ENCODE results near the gene SSPN. TPM values are rescaled to one million over a fixed set of nuclear protein-coding genes. Genes with fewer than 3 reads are reported as not detected.
"Not testable (repeated sequence)": the region's sequence is repeated elsewhere in the genome, so short reads cannot be mapped to it uniquely, and the experiment has no call there.

Gene SSPN
- total RNA-seq, 1 donor from 2014 or later = 1.7 TPM

DNA sequence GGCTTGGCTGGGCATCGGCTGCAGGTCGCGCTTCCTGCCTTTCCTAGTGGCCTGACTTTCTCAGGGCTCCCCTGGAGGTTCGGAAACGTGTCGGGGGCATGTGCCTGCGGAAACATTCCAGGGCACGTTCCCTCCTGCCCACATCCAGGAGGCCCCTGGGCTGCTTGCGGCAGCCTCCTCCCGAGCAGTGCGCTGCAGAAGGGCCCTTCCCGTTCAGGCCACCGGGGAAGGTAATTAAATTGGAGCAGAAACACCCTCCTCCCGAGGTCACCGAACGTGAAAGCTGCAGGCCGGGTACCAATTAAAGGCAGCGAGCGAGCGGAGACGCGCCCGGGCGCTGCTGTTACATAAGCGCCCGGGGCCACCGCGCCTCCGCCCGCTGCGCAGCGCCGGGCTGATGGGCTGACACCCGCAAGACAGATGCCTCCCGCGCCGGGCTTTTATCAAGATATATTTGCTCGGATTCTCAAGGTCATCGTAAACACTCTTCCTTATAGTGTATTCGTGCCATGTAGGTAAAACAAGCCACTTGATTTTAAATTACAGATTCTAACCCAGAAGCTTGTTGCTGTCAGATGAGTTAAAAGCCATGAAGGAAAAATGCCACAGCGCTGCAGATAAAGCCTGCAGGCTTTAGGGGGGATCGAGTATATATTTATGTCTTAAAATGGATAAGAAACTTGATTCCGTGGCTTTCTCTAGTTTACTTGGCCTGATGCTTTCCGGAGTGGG lies 31.4 kb downstream of the SSPN start:
- no peak for DNase-seq (ENCODE audit: extremely low read depth, low read depth, low spot score)

DNA sequence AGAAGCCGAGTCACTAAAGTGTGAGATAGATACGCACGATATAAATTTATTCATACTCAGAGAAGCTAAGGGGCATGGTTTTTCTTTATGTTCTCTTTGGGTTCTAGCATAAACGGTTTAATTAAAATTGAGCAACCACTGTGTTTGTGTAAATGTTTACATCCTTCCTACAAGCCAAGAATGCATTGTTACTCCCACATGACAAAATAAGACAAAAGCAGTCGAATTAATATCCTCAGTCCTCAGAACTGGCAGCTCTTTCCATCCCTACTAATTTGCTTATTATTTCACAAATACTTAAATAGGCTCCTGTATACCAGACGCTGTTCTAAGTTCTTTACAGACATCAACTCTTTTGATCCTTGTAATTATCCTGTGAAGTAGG lies 32.0 kb downstream of the SSPN start:
- no peak for DNase-seq (ENCODE audit: extremely low read depth, low read depth, low spot score)

DNA sequence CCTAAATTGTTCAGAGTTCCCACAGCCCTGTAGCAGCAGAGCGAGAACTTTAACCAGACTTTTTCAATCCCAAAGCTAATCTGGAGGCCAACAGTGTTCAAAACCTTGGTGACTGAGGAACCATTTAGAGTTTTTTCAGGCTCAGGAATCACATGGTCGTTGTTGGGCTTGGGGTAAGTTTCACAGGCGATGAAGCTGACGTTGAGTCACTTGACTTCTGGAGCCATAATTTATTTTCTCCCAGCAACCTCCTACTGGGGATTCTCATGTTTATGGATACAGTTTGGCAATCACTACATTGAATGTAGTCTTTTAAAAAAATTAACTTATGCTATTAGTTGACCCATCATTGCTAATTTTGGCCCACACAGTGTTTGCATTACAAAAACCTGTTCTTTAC lies 34.5 kb downstream of the SSPN start:
- no peak for DNase-seq (ENCODE audit: extremely low read depth, low read depth, low spot score)

DNA sequence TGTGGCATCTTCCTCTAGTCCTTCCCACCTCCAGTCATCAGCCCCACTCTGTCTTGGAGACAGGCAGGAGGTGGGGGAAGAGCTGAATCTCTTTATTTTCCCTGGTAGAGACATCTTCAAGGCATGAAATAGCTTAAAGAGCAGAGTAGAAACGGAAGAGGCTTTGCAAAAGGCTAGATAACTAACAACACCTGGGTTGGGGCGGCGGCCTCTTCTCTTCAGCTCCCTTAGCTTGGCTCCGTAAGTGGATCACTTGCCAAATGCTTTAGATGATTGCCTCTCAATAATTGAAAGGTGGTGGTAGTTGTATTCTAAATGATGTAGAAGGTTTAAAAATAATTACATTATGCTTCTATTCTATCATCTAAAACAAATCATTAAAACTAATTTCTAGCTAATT lies 36.1 kb downstream of the SSPN start:
- DNase-seq (ENCODE audit: extremely low read depth, low read depth, low spot score) = no peak

DNA sequence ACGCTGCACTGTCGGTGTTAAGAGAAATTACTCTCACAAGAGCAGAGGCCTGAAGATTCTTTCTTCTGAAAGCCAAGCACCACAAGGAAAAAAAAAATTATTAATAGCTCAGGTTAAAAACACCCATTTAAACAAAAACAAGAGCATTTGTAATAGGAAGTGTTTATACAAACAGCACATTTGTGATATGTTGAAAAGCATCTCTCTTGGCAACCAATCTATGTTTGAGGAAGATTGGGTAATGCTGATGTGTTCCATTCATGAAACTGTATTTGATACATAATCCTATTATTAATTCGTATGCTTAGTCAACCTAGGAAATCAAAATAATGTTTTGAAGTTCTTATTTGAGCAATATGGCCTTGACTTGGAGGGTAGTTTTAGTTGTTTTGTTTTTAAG lies 36.5 kb downstream of the SSPN start:
- no peak for DNase-seq (ENCODE audit: extremely low read depth, low read depth, low spot score)

DNA sequence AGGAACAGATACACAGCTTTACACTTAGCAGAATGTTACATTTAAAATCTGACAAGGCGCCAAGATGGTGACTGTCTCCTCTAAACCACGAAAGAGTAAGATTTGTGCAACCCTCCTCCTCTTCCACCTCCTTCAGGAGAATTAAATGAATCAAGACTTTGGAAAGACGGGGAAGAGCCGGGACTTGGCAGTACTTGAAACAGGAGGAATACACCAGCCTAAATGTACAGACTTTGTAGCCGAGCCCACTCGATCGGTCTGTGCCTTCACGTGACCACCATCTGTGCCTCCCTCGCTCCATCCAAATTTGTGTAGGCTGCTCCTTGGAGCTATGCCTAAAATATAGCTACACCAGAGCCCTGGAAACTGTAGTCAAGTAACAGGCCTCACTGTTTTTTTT lies 38.3 kb downstream of the SSPN start:
- DNase-seq (ENCODE audit: extremely low read depth, low read depth, low spot score) = no peak

DNA sequence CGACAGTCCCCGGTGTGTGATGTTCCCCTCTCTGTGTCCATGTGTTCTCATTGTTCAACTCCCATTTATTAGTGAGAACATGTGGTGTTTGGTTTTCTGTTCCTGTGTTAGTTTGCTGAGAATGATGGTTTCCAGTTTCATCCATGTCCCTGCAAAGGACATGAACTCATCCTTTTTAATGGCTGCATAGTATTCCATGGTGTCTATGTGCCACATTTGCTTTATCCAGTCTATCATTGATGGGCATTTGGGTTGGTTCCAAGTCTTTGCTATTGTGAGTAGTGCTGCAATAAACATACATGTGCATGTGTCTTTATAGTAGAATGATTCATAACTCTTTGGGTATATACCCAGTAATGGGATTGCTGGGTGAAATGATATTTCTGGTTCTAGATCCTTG lies 40.1 kb downstream of the SSPN start:
- not testable (repeated sequence) for DNase-seq (ENCODE audit: extremely low read depth, low read depth, low spot score)

DNA sequence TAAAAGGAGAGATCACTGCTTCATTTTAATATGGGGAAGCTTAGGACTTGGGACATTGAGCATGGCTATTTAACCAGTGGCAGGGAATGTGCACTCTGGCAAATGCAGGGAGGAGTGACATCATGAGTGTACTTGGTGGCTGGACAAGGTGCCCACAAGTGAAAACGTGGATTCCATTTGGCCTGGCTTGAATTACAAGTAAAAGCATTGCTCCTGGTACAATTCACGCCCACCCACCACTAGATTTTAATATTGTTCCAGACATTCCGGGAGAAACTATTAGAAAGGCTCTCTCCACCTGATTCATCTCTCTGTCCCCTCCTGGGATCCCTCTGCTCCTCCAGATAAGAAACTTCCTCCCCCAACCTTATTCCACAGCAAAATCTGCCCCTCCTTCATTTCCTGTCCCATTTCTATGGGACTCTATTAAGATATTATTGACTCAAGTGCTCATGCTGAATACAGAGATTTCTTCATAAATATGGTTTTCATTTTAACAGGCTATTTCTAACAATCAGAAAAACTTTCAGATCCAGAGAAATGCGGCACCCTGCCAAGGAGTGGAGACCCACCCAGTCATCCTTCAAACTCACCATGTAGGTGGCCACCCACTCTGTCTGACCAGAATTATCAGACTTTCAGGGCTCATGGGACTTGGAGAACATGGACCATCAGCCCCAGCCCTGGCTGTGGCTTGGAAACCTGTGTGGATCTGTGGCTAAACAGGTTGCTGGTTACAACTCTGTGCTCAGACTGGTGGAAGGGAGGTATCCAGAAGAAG lies 43.2 kb downstream of the SSPN start:
- DNase-seq (ENCODE audit: extremely low read depth, low read depth, low spot score) = no peak

DNA sequence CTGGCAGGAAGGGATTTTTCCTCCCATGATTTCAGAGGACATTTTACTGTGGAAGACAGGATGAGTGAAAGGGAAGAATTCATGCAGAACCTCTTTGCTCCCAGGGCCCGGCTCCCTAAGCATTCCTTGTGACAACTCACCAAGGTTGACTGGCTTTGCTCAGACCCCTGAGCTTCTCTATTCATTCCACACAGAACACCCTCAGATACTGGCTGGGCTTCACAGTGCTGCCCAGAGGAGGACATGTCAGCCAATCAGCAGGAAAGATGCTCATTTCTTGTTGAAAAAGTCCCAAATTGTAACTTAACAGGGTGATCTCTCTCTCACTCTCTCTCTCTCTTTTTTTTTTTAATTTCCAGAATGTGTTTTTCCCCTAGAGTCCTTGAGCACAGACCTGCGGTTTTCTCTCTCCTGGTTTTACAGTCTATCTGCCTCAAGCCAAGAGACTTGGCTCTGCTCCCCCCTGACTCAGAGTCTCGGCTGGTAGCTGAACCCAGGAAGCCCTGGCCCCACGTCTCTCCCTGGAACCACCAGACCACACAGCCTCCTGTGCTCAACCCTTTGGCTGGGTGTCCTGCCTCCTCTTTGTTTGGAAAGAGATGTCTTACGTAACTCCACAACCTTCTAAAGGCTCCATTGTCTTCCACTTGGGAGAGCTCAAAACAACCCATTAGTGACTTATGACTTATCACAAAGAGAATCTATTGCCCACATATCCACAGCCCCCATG lies 43.9 kb downstream of the SSPN start:
- DNase-seq (ENCODE audit: extremely low read depth, low read depth, low spot score) = no peak

DNA sequence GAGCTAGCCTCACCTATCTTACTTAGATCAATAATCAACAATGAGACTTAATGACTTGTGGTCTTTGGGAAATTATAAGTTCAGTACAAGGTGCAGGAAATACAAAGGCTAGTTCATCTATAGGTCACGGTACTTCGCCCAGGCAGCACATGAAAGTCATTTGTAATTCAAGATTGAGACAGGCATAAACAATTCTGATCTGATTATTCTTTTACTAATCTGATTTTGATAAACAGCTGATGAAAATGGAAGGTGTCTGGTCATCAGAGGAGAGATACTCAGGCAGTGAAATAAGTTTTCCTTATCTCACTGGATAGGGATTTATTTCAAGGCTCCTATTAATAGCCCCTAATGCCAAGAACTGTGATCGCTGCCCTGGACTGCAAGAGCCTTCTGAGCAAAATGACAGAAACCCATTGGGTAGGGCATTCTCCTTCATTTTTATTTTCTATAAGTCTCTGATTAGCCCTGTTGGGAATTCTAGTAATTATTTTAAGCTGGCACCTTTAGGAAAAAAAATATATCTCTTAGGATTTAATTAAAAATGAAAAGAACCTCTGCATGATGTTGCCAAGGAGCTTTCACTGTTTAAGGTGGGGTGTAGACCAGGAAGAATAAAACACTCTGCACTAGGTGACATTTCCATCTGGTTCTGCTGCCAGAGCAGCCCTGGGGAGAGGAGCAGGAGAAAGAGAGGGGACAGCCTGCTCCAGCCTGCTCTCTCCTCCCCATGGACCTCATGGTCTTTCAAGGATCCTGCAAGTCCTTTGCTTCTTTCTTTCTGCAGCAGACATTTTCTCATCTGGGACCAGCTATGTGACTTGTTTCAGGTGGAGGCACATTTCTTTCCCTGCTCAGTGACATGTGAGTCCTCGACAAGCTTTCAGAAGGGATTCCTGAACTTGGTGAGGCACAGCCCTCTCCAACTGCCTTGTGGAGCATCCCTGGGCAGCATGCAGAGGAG lies 44.8 kb downstream of the SSPN start:
- DNase-seq (ENCODE audit: extremely low read depth, low read depth, low spot score) = no peak

DNA sequence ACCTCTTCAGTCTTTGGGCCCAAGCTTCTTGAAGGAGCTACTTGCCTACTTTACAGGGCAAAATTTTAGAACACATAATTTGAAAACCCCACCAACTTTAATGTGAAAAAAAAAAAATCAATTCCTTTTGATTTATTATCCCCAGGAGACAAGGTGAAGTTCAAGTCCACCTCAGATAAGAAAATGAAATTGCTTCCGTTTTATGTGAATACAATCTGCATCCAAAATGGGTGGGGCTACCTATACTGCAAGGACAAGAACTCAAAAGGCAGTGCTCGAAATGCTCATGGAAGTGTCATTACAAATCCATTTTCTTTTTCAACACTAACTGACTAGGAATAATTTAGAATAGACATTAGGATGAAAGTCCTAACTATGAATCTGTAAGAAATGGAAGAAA lies 45.7 kb downstream of the SSPN start:
- DNase-seq (ENCODE audit: extremely low read depth, low read depth, low spot score) = no peak

DNA sequence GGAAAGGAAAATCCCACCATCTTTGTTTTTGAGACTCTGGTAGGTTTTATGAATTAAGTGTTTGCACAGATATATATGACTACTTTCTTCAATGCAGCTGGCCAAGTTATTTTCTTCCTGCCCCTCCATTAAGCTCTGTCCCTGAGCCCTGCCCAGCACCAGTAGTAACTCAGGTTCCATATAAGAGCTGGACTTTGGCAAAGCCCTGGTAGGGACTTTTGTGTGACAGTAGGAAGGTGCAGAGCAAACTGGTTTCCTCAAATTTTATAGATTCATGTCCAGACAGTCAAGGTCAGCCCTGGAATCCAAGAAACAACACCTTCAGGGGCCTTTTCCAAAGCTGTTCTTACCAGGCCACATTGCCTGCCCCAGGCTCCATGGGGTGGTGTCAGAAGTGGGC lies 47.3 kb downstream of the SSPN start:
- DNase-seq (ENCODE audit: extremely low read depth, low read depth, low spot score) = no peak

DNA sequence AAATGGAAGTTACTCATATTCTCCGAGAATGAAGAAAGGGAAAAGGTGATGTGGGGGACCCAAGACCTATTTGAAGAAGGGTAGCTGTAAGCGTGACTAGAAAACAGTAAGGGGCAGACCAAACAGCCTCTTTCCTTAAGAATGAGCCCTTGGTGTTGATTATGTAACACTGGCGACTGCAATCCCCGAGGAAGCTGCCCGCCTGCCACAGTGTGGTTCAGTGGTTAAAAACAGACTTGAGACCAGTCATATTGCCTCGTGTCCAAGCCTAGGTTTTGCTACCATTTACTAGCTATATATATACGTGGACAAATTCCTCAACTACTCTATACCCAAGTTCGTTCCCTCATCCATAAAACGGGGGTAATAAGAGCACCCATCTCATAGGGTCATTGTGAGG lies 49.1 kb downstream of the SSPN start:
- no peak for DNase-seq (ENCODE audit: extremely low read depth, low read depth, low spot score)

DNA sequence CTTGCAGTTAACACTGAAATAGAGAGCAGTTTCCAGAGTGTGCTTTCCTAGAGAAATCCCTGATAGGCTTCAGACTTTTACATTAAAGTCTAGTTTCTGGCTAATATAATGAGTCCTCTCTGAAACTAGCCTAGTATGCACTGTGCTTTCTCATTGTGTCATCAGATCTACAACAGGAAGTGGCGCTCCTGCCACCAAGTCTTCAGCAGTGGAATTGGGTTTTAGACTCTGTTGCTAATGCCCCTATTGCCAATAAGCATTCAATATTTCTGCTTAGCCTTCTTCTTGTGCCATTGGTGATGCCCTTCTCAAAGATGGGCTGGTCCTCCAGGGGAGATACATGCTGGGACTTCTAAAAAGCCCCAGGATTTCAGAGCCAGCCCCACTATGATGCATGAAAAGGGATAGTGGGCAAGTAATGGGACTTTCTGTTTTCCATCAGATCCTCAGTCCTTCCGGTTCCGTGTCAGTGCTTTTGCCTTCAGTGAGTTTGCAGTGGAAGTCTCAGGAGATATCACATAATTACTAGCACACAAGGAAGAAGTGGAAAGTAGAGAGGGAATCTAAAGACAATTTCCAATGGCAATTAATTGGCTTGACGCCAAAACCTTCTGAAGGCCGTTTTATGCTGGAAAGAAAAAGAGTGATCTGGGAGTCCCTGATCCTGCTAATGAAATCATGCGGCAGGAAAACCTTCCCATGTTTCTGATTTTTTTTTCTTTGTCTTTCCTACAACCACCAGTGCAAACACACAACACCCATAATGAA lies 50.0 kb downstream of the SSPN start:
- no peak for DNase-seq (ENCODE audit: extremely low read depth, low read depth, low spot score)

DNA sequence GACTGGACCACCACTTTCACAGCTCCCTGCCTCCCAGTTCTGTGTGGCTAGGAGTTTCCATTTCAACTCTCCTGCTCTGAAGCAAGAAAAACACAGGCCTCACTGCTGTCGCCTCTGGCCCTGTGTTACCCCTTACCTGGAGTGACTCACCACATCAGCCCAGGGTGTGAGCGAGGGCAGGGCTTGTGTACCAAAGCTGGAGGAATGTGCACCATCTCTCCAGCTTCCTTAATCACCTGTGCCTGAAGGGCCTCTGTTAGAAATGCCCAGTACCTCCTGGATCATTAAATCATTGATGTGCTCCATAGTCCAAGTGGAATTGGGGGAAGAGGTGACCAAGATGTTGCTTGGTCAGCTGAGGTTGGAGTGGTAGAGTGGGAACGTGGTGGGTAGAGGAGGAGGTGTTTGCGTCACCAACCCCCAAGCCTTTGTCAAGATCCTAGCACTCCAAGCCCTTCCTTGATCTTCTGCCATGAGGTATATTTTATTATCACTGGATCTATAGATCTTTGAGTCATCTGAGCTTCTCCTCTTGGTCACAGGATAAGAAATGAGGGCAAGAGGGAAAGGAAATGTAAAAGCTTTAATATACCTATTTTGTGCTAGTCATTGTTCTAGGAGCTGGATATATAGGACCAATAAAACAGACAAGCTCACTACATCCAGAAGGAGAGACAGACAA lies 51.3 kb downstream of the SSPN start:
- DNase-seq (ENCODE audit: extremely low read depth, low read depth, low spot score) = no peak

DNA sequence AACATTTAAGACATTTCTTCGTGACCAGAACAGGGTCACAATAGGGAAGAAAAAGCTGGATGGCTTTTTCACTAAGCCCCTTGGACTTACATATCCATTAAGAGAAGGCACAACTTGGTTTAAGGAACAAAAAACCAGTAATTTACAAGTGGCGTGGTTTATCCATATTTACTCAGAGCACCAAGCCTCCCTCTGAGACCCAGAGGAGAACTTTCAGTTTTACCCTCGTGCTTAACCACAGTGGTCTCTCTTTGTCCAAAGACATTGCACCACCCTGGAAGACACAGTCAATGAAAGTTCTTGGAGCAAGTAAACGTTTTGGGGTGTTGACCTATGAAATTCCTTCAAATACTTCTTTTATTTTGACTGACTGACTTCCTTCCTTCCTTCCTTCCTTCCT lies 52.5 kb downstream of the SSPN start:
- no peak for DNase-seq (ENCODE audit: extremely low read depth, low read depth, low spot score)

DNA sequence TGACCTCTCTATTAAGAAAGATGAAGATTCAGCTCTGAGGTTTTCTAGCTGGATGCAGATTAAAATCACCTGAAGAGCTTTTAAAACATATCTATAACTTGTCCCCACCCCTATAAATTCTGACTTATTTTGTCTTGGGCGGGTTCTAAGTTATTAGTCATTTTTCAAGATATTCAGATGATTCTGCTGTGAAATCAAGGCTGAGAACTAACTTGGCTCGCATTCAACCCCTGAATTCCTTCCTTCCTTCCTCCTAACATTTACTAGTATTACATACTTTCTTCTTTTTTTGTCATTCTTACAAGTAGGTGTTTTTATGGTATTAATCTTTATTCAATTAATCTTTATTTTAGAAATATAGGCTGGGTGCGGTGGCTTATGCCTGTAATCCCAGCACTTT lies 55.4 kb downstream of the SSPN start:
- no peak for DNase-seq (ENCODE audit: extremely low read depth, low read depth, low spot score)

DNA sequence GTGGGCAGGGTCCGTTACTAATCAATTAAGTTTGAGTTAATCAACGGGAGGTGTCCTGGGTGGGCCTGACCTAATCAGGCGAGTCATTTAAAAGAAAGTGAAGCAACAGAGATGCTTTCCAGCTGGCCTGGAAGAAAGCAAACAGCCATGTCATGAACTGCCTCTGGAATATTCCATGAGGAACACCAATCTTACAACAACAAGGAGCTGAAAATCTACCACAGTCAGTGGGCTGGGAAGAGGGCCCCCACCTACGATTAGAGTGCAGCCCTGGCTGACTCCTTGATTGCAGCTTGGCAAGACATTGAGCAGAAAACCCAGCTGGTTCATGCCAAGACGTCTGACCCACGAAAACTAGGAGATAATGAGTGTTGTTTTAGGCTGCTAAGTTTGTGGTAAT lies 56.2 kb downstream of the SSPN start:
- DNase-seq (ENCODE audit: extremely low read depth, low read depth, low spot score) = no peak

DNA sequence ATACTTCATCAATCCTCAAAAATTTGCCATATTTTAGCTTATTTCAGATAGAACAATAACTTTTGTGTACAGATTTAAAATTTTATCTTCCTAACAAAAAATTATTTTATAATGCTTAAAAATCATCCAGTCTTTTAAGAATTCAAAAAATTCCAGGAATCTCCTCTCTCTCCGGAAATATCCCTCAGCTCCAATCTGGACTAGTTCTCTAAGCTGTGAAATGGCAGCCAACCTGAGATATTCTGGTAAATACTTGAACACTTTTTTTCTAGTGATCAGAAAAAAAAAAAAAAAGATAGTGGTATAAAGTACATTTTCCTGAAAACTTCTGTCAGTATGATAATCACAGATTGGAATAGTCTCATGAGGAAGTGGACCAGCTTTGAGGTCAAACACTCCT lies 57.6 kb downstream of the SSPN start:
- DNase-seq (ENCODE audit: extremely low read depth, low read depth, low spot score) = no peak
